IPS-NIHi11 (cell line): Measurements from ENCODE around the gene CD1D.
"Not testable (repeated sequence)": the region's sequence is repeated elsewhere in the genome, so short reads cannot be mapped to it uniquely, and the experiment has no call there.

Source experiments
- DNase-seq: peaks from one replicate; pipeline ENCODE4 v3.0.0; 2012; ENCODE audit warnings: mixed read lengths, low spot score

CD1D gene

DNA sequence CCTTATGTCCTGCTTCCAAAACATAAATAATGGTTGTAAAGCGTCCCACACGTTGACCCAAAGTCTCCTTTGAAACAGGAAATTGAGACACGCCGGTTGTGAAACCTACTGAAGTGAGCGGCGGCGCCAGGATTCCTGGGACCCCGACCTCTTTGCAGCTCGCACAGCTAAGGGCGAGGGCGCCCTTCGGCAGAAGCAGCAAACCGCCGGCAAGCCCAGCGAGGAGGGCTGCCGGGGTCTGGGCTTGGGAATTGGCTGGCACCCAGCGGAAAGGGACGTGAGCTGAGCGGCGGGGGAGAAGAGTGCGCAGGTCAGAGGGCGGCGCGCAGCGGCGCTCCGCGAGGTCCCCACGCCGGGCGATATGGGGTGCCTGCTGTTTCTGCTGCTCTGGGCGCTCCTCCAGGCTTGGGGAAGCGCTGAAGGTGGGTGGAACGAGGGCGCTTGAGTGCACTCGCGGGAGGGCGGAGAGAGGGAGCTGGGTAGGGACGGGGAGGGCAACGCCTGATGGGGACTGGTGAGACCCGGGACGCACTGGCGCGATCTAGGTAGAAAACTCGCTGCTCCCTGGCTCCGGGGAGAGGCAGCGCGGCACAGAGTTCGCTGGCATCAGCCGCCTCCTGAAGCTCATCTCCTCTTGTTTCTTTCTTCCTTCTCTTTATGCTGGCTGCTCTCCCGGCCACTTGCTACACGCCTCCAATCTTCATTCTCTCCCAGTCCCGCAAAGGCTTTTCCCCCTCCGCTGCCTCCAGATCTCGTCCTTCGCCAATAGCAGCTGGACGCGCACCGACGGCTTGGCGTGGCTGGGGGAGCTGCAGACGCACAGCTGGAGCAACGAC lies at the start of gene CD1D:
TSS of gene CD1D (plus strand) at position 155 of the 836 bp plus-strand sequence. CDS start at position 362, 207 bp downstream.
- peak; percentile 59 for DNase-seq

DNA sequence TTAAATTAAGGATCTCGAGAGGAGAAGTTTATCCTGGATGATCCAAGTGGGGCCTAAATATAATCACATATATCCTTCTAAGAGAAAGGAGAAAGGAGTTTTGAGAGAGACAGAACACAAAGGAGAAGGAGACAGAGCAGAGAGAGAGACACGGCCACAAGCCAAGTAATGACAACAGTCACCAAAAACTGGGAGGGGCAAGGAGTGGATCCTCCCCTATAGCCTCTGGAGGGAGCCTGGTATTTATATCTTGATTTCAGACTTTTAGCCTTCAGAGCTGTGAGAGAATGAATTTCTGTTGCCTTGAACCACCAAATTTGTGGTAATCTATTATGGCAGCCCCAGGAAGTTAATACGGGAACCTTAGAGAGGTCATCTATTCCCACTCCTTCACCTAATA lies 49.5 kb upstream of the CD1D start:
- DNase-seq: no peak

DNA sequence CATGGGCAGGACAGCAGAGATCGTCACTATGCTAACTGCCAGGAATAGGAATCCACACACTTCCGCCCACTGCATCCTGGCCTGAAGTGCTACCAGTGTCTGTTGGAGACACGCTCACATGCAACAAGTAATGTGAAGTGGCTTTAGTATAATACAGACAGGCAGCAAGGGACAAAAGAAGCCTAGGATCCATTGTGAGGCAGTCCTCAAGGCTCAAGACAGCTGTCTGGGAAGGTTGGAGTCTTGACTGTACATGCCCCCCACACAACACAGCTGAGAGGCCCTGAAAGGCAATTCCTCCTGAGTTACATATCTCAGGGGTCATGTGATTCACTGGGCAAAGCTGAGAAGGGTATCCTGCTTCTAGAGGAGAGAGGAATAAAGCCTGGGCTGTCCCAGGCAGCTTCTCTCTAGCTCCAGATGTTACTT lies 39.9 kb upstream of the CD1D start:
- no peak for DNase-seq

DNA sequence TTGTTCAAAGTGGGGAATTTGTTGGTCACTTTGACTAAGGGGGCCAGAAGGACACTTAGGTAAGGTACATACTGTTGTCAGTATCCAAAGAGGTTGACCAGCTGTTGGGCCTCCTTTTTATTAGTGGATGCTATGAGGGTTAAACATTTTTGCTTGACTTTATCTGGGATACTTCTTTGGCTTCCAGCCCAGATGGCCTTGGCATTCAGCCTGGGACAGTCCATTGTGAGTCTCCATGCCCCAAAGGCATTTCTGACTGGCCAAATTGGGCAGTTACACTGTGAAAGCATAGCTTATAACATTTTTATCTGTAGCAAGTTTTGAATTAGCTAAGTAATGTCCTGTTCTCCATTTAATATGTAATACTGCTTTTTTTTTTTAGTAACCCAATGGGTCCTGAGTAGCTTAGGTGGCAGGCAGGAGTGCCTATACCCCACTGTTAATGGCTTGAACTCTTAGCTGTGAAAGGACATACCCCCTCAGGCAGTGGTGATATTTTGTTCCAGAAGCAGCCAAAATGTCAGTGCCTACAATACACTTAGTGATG lies 35.4 kb upstream of the CD1D start:
- no peak for DNase-seq

DNA sequence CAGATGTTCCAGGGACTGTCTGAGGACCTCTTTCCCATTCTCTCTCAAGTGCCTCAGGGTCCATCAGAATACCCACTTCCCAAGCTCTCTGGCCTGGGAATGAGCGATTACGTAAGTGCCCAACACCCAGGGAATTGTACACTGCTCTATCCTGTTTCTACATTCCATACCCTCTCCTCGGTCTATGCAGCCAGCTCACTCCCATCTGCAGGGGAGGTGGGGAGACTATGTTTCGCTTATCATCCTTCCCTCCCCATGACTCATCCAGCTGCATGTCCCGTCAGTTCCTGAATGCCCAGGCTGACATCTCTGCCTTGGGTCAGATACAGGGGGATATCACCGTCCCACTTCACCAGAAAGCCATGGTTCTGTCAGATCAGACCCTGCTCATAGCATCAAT lies 34.5 kb upstream of the CD1D start:
- DNase-seq: no peak

DNA sequence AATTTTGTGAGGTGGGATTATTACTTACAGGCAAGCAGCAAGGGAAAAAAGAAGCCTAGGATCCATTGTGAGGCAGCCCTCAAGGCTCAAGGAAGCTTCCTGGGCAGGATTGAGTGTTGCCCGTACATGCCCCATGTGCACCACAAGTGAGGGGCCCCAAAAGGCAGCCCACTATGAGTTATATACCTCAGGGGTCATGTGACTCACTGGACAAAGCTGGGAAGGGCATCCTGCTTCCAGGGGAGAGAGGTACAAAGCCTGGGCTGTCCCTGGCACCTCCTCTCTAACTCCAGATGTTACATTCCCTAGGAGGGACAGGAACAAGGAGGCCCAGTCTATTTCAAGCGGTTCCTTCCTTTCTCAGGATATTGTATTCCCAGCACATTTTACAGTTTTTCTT lies 34.0 kb upstream of the CD1D start:
- DNase-seq: no peak

DNA sequence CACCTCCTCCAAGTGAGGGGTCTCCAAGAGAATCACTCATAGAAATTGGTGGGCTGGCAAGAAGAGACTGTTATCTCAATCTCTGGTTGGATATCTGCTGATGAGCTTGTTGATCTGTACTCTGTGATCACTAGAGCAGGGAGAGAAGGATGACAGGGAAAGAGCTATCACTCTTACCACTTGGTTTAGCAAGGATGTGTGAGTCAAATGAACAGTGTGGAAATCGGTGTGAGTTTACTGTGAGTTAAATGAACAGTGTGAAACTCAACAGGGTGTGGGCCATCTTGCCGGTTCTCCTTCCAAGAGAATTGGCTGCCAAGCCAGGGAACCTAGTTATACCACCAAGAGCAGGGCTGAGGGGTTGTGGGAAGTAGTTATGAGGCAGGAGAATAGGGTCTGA lies 33.3 kb upstream of the CD1D start:
- no peak for DNase-seq

DNA sequence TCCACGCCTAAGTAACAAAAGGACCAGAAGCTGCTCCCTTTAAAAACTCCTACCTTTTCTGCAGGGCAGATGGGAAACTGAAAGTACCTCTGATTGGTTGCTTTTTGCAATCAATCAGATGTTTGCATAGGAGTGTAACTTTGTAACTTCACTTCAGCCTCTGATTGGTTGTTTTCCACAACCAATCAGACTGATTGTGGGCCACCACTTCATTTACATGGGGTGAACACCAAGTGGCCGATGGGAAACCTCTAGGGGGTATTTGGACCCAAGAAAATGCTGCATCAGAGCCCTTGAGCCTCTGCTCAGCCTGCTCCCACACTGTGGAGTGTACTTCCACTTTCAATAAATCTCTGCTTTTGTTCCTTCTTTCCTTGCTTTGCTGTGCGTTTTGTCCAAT lies 32.8 kb upstream of the CD1D start:
- no peak for DNase-seq

DNA sequence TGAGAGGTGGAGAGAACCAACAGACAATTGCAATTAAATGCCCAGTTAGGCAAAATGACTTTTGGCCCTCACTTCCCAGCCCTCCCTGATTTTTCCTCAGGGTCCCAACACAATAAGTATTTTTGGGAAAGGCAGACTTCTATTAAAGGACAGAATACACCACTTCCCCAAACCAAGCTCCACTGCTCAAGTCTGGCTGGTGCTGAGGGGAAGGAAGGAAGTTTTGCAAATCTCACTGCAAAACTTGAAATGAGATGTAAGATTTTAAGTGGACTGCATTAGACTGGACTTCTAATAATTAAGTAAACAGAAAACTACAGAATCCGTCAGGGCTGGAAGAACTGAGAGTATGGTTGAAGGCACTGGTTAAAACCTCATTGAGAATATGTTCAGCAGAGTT lies 32.2 kb upstream of the CD1D start:
- DNase-seq: no peak

DNA sequence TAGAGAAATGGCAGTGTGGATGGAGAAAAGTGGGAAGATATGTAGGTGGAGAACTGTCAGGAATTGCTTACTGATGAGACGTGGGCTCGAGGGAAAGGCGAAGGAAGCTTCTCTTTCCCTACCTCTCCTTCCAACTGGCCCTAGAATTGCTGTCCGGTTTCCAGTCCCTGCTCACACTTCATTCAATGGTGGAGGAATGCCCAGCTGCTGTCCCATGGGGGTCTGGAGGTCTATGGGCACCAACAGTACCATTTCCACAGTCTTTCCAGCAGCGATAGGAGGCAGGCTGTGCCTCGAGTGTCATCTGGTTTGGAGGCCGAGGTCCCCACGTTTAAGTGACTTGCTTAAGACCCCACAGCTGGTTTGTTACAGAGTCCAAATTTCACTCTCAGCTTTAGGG lies 31.5 kb upstream of the CD1D start:
- DNase-seq: no peak

DNA sequence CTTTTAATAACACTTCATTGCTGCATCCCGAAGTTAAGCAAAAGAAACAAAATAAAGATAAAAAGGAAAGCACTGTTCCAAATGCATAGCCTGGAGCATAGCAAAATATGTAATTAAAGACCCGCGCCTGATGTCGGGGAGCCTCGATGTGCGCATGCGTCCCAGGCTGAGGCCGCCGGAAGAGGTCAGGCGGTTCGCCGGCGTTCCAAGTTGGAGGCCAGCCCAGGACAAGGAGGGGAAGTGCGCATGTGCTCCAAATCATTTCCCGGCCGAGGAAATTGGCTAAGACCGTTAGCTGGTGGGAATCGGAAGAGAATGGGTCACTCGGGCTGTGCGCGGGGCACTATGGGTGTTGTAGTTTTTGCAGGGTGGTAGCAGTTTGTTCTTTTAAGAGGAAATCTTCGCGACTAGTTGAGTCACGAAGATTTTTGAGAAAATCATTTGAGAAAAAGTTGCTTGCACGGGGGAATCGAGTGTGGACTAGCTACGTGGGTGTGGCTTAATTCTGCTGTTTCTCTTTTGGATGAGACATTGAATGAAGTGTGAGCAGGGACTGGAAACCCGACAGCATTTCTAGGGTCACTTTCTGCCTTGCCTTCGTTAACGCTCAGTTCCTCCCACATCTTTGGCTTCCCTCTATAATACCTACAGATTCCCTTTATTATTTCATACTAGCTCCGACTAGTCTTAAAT lies 31.0 kb upstream of the CD1D start:
- peak; percentile 98 for DNase-seq

DNA sequence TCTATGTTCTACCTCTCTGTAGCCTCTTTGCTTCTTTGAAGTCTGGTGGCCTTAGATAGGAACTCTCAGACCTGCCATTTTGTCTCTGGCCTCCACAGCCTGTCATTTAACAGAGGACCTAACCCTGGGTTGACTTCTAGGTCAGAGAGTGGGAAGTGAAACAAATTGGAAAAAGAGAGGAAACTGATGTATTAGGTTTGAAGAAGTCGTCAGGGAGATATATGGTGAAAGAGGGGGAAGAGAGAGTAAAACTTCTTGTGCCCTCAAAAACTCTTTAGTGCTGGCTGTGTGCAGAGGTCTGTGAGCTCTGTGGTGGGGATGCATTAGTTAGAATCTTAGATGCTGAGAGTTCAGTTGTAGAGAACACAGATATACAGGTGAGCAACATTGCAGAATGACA lies 30.2 kb upstream of the CD1D start:
- DNase-seq: no peak

DNA sequence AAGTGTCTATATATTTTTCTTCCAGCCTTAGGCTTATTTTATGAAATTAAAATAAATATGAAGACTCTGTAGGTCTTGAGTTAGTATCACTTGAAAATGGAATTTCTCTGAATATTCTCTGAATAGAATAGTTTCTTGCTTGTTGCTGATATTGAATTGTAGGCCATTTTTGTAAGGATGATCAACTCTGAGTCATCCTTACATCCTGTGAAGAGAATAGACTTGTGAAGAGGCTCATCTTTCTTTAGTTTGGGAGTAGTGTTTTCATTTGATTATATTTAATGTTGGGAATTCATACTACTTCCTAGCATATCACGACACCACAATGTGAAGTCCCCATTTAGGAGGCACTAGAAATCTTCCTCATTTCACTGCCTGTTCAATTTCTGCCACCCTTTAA lies 27.5 kb upstream of the CD1D start:
- no peak for DNase-seq

DNA sequence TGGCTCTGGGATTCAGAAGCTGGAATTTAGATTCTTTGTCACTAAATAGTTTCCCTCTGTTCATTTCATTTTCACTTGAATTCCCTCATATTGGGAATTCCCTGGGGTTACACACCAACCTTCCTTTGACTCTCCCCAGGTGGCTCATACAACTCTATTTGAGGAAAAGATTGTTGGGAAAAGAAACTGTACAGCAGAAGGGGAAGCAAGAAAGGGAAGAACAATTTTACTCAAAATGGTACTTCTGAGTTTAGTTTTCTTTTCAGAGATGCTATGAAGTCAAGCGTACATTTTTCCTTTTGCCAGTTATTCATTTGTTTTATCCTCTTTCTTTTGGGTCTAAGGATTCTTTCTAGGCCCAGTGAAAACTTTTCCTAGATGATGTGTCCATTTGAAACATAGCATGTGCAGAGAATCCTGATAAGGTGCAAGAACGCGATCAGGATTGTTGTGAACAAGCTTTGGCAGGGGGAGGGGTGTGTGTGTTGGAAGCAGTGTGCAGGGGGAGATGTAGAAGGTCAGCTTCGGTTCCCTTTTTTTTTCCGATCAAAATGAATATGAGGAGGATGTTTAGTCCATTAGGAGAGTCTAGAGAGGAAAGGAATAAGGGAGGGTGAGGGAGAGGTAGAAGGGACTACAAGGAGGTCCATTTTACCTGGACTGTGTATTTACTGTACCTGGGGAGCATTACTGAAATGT lies 26.8 kb upstream of the CD1D start:
- DNase-seq: no peak

DNA sequence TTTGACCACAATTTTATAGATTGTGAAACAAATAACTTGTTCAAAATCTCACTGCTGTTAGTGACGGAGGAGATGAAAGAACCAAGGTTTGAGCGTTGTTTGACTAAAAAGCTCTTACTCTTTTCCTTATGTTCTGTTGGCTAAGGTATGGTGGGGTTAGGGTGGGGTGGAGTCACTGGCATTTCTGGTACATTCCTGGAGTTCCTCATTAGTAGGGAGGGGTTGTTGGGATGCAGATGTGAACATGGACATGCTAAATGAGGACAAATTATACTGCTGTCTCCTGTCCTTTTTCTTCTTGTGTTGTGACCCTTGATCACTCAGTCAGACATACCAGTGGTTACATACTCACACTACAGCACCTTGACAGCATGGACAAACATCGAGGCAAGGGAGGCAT lies 26.2 kb upstream of the CD1D start:
- peak; percentile 18 for DNase-seq

DNA sequence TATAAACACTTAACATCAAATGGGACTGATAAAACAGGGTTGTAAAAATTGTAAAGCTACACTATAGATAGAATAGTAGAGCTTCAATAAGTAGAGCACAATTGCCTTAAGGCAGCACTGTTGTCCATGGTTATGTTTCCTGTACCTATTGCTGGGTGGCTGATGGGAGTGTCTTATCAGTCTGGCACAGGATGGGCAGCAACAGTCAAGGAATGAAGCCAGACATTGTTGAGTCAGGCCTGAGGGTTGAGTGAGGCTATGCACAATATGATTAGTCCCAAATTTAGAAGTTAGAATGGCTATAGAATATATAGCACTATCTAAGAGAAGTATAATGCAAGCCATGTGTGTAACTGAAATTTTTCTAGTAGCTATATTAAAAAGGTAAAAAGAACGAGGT lies 25.0 kb upstream of the CD1D start:
- DNase-seq: no peak

DNA sequence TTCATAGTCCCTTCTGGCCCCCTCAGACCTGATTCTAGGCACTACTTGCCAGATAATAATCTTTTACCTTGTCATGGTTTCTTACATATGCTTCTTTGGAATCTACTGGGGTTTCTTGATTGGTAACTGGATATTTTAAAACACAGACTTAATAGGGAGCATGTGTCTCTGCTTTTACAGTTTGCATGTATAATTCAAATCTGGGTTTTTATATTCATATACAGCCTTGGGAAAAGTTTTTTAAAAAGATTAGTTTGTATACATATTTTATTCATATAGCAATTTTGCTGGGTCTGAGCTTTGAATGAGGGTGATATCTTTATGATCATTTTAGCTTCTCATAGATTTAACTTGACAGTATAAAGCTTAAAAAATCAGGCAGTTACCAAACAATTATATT lies 21.1 kb upstream of the CD1D start:
- DNase-seq: no peak

DNA sequence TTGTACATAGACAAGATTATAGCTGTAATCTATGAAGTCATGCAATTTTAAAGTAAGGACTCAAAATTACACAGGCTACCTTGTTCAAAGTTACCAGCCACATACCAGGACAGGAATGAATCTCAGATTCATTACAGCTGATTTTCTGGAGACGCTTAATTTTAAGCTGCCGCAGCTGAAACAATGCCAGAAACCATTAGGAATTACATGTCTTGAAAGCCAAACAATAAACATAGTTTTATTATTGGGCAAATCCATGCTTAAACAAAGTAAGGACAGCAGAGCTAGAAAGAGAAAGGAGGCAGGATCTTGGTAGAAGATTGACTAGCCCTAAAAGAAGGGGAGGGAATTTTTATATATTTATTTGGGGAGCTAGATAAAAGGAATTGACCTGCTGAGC lies 19.2 kb upstream of the CD1D start:
- no peak for DNase-seq

DNA sequence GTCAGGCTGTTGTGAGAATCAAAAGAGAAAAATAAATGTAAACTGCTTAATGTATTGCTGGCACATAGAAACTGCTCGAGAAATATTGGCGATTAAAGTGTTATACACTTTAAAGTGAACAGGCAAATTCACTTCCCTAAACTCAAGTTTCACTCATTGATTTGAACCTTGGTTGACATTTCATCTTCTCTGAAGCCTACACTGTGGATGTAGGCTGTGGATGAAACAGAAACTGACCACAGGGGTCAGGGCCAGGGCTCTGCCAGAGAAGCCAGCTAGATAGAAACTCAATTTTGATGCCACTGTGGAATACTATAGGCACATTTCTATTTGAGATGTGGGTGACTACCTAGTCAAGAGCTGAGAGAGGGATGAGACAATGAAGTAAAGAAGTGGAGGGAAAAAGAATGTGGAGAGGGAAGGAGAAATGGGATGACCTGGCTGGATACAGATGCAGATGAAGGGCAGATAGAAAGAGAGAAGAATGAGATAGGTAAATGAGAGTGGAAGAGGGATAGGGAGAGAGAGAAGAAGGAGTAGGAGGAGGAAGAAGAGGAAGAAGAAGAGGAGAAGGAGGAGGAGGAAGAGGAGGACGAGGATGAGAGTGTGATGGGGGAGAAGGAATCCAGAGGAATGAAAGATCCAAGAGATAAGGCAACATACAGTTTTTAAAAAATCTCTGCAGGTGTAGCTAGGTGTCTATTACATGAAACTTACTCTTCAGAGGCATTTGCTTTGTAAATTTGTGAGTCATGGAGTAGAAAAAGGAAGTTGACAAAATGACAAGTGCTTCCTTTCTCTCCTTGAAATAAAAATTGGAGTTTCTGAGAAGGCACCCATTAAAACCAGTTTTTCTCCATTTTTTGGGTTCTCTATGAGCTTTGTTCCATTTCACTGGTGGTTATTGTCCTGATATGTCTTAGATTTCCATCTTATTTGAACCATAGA lies 17.4 kb upstream of the CD1D start:
- DNase-seq: no peak

DNA sequence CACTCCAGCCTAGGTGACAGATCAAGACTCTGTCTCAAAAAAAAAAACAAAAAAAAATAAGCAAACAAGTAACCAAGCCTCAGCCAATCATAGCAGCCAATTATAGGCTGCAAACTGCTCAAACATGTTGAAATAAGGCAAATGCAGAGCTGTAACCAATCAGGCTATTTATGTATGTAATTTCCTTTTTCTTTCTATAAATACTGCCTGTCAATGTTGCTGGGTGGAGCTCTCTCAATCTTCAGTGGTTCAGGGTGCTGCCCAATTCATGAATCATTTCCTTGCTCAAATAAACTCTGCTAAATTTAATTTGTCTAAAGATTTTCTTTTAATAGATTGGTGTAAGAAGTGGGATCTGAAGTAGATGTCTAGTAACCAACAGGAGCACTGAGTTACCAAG lies 11.6 kb upstream of the CD1D start:
- no peak for DNase-seq

DNA sequence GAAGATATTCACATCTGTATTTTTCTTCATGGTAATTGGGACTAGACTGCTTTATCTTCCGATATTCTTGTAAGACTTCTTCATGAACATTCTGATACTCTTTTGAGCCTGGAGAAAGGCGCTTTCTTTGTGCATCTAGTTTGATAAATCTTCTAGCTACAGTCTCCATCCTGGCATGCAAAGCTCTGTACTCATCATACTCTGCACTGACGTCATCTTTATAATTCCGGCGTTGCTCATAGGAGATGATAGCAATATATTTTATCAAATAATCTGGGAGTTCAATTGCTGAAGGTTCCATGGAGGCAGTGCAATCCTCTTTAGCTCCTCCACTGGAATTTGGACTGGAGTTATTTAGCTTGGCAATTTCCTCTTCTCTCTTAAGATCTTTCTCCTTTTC lies 4.8 kb upstream of the CD1D start:
- DNase-seq: not testable (repeated sequence)

DNA sequence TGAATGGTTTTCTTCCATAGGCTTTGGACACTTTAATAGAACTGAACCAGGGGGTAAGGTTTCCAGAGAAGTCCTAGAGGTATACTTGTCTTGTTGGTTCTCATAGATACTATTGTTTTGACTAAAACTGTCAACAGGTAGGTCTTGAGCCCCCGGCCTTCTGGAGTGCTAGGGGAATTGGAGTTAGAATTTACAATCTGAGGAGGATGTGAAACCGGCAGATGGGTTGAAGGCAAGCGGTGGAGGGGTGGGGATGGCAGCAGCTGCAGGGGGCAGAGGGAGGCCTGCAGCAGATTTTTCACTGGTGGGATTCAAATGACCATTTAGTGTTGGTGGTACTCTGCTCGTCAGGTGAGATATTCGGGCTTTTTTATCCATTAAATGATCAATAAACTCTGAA lies 4.3 kb upstream of the CD1D start:
- DNase-seq: no peak
